ENCODE data around the gene TARS1. TPM values are rescaled to one million over a fixed set of nuclear protein-coding genes. Genes with fewer than 3 reads are reported as not detected.

TARS1 gene
- 100 to 1,000 TPM; 285 to 357 TPM for total RNA-seq

- peak; percentile 96 for DNase-seq
- Mint-ChIP-seq H3K9me3 (ENCODE audit: low read depth) (no peaks in the 10 kb centered on the region), H3K36me3 (ENCODE audit: low read depth) (peaks cover 21% of the 10 kb centered on the region), H3K27ac (no peak within 1 kb of the TSS), H3K4me1 (peaks cover 35% of the 10 kb centered on the region), H3K27me3 (no peaks in the 10 kb centered on the region), H3K4me3 (no peak within 1 kb of the TSS)
- peak; percentile 96 for ATAC-seq
- CTCF ChIA-PET: interaction anchor here (0.6 to 3.5 kb wide), 4 partner anchors 20 to 494 kb away, joined by 3 to 14 read pairs (median 4); no protein-coding TSS in a partner anchor
- intact Hi-C loops (cut with DNase I, micrococcal nuclease): loop anchor here (1.0 to 10.0 kb wide), 12 partner anchors 532 to 1908 kb away; partner anchors contain the start of genes AMACR (in 2 of the 2), ZFR (in 2 of the 2), BRIX1 (in 1 of the 2) and C5orf22 (in 1 of the 2)
- POLR2A ChIA-PET: interaction anchor here (0.6 to 0.7 kb wide), 2 partner anchors 17 to 1464 kb away, joined by 3 read pairs; no protein-coding TSS in a partner anchor
These were observed at the start of gene TARS1 for GRCh38 chr5:33440482-33441240. Gene TARS1, plus strand, starts transcription at chr5:33440965. Its CDS starts 122 bp downstream, at chr5:33441087.

GRCh38 chr5:33398501-33398900 lies 42.3 kb upstream of the TARS1 start:
- H3K27ac Mint-ChIP-seq: no peak overlapping the region
- no peak overlapping the region for H3K4me3 Mint-ChIP-seq
- intact Hi-C loops (cut with DNase I, micrococcal nuclease): no loop called here
- H3K27me3 Mint-ChIP-seq: no peaks in the 10 kb centered on the region
- H3K4me1 Mint-ChIP-seq: no peaks in the 10 kb centered on the region
- H3K36me3 Mint-ChIP-seq (ENCODE audit: low read depth): no peaks in the 10 kb centered on the region
- no peaks in the 10 kb centered on the region for H3K9me3 Mint-ChIP-seq (ENCODE audit: low read depth)
- POLR2A ChIA-PET: no interaction called here
- CTCF ChIA-PET: no interaction called here
- no peak for DNase-seq
- no peak for ATAC-seq

- CTCF ChIA-PET: no interaction called here
These were observed 40.1 kb upstream of the TARS1 start for GRCh38 chr5:33400675-33401074.

GRCh38 chr5:33401482-33402390 lies 39.0 kb upstream of the TARS1 start:
- ChIA-PET CTCF (no interaction called here), POLR2A (interaction anchor here (0.6 kb wide), 1 partner anchor 1052 kb away, joined by 3 read pairs; no protein-coding TSS in a partner anchor)
- ATAC-seq (no peak), DNase-seq (no peak)
- Mint-ChIP-seq H3K36me3 (ENCODE audit: low read depth) (no peaks in the 10 kb centered on the region), H3K4me3 (no peak overlapping the region), H3K27me3 (peaks cover 6% of the 10 kb centered on the region), H3K4me1 (no peaks in the 10 kb centered on the region), H3K9me3 (ENCODE audit: low read depth) (peaks cover 4% of the 10 kb centered on the region), H3K27ac (no peak overlapping the region)
- intact Hi-C loops (cut with DNase I, micrococcal nuclease): no loop called here

More at GRCh38 chr5:33400675-33401074, 40.1 kb upstream of the TARS1 start:
- DNase-seq: no peak
- no peak overlapping the region for H3K27ac Mint-ChIP-seq
- no peaks in the 10 kb centered on the region for H3K36me3 Mint-ChIP-seq (ENCODE audit: low read depth)
- peaks cover 4% of the 10 kb centered on the region for H3K27me3 Mint-ChIP-seq
- intact Hi-C loops (cut with DNase I, micrococcal nuclease): no loop called here
- H3K4me1 Mint-ChIP-seq: no peaks in the 10 kb centered on the region
- no peak for ATAC-seq
- POLR2A ChIA-PET: interaction anchor here (0.6 kb wide), 1 partner anchor 1053 kb away, joined by 3 read pairs; no protein-coding TSS in a partner anchor
- H3K4me3 Mint-ChIP-seq: no peak overlapping the region
- H3K9me3 Mint-ChIP-seq (ENCODE audit: low read depth): peaks cover 4% of the 10 kb centered on the region

- H3K27ac Mint-ChIP-seq: no peak overlapping the region
- DNase-seq (no peak), ATAC-seq (no peak)
- H3K4me3 Mint-ChIP-seq: no peak overlapping the region
- ChIA-PET CTCF (no interaction called here), POLR2A (no interaction called here)
- H3K36me3 Mint-ChIP-seq (ENCODE audit: low read depth): no peaks in the 10 kb centered on the region
- H3K27me3 Mint-ChIP-seq: peaks cover 6% of the 10 kb centered on the region
- no peaks in the 10 kb centered on the region for H3K4me1 Mint-ChIP-seq
- peaks cover 4% of the 10 kb centered on the region for H3K9me3 Mint-ChIP-seq (ENCODE audit: low read depth)
- intact Hi-C loops (cut with DNase I, micrococcal nuclease): no loop called here
These were observed 37.6 kb upstream of the TARS1 start for GRCh38 chr5:33403187-33403586.

GRCh38 chr5:33408816-33409215 lies 31.9 kb upstream of the TARS1 start:
- intact Hi-C loops (cut with DNase I, micrococcal nuclease): no loop called here
- H3K36me3 Mint-ChIP-seq (ENCODE audit: low read depth): no peaks in the 10 kb centered on the region
- ATAC-seq: no peak

GRCh38 chr5:33409435-33410170 lies 31.2 kb upstream of the TARS1 start:
- no peak overlapping the region for H3K27ac Mint-ChIP-seq
- no peak overlapping the region for H3K4me3 Mint-ChIP-seq
- H3K36me3 Mint-ChIP-seq (ENCODE audit: low read depth): no peaks in the 10 kb centered on the region
- no peak for ATAC-seq
- peaks cover 4% of the 10 kb centered on the region for H3K9me3 Mint-ChIP-seq (ENCODE audit: low read depth)
- no peak for DNase-seq
- POLR2A ChIA-PET: no interaction called here
- CTCF ChIA-PET: no interaction called here
- no peaks in the 10 kb centered on the region for H3K4me1 Mint-ChIP-seq
- intact Hi-C loops (cut with DNase I, micrococcal nuclease): no loop called here
- peaks cover 8% of the 10 kb centered on the region for H3K27me3 Mint-ChIP-seq

More at GRCh38 chr5:33408816-33409215, 31.9 kb upstream of the TARS1 start:
- no peak for DNase-seq
- H3K27me3 Mint-ChIP-seq: peaks cover 8% of the 10 kb centered on the region
- CTCF ChIA-PET: no interaction called here
- H3K4me3 Mint-ChIP-seq: no peak overlapping the region
- no peak overlapping the region for H3K27ac Mint-ChIP-seq
- peaks cover 4% of the 10 kb centered on the region for H3K9me3 Mint-ChIP-seq (ENCODE audit: low read depth)
- POLR2A ChIA-PET: no interaction called here
- no peaks in the 10 kb centered on the region for H3K4me1 Mint-ChIP-seq

GRCh38 chr5:33410221-33410620 lies 30.5 kb upstream of the TARS1 start:
- ChIA-PET POLR2A (no interaction called here), CTCF (no interaction called here)
- Mint-ChIP-seq H3K9me3 (ENCODE audit: low read depth) (no peaks in the 10 kb centered on the region), H3K4me3 (no peak overlapping the region), H3K36me3 (ENCODE audit: low read depth) (no peaks in the 10 kb centered on the region), H3K4me1 (no peaks in the 10 kb centered on the region), H3K27me3 (peaks cover 4% of the 10 kb centered on the region), H3K27ac (no peak overlapping the region)
- intact Hi-C loops (cut with DNase I, micrococcal nuclease): no loop called here
- DNase-seq (no peak), ATAC-seq (no peak)

- no peak overlapping the region for H3K27ac Mint-ChIP-seq
- POLR2A ChIA-PET: no interaction called here
These were observed 29.3 kb upstream of the TARS1 start for GRCh38 chr5:33411498-33411897.

GRCh38 chr5:33415811-33416354 lies 24.9 kb upstream of the TARS1 start:
- Mint-ChIP-seq H3K4me3 (no peak overlapping the region), H3K9me3 (ENCODE audit: low read depth) (no peaks in the 10 kb centered on the region), H3K36me3 (ENCODE audit: low read depth) (no peaks in the 10 kb centered on the region), H3K4me1 (no peaks in the 10 kb centered on the region), H3K27ac (no peak overlapping the region), H3K27me3 (peaks cover 2% of the 10 kb centered on the region)
- DNase-seq: no peak
- no peak for ATAC-seq
- CTCF ChIA-PET: interaction anchor here (0.6 kb wide), 1 partner anchor 116 kb away, joined by 3 read pairs; no protein-coding TSS in a partner anchor
- intact Hi-C loops (cut with DNase I, micrococcal nuclease): no loop called here
- POLR2A ChIA-PET: no interaction called here

More at GRCh38 chr5:33411498-33411897, 29.3 kb upstream of the TARS1 start:
- Mint-ChIP-seq H3K9me3 (ENCODE audit: low read depth) (no peaks in the 10 kb centered on the region), H3K4me3 (no peak overlapping the region), H3K4me1 (no peaks in the 10 kb centered on the region), H3K36me3 (ENCODE audit: low read depth) (no peaks in the 10 kb centered on the region), H3K27me3 (peaks cover 4% of the 10 kb centered on the region)
- DNase-seq: no peak
- ATAC-seq: no peak
- intact Hi-C loops (cut with DNase I, micrococcal nuclease): no loop called here
- CTCF ChIA-PET: no interaction called here

- POLR2A ChIA-PET: no interaction called here
- DNase-seq: no peak
- ATAC-seq: no peak
- CTCF ChIA-PET: no interaction called here
- Mint-ChIP-seq H3K4me1 (no peaks in the 10 kb centered on the region), H3K27ac (no peak overlapping the region), H3K4me3 (no peak overlapping the region), H3K36me3 (ENCODE audit: low read depth) (no peaks in the 10 kb centered on the region), H3K27me3 (peaks cover 2% of the 10 kb centered on the region), H3K9me3 (ENCODE audit: low read depth) (no peaks in the 10 kb centered on the region)
- intact Hi-C loops (cut with DNase I, micrococcal nuclease): no loop called here
These were observed 23.1 kb upstream of the TARS1 start for GRCh38 chr5:33417632-33418031.

Measured in activated CD4-positive, alpha-beta T cell treated with anti-CD3 and anti-CD28 coated beads for 36 hours (primary cell).